GM04503 (cell line): Measurements from ENCODE around the gene LIMS2.

Experiments used
- DNase-seq: peaks from one replicate; pipeline ENCODE4 v3.0.0-alpha.2; 2012; ENCODE audit warnings: low read depth

The LIMS2 gene

DNA sequence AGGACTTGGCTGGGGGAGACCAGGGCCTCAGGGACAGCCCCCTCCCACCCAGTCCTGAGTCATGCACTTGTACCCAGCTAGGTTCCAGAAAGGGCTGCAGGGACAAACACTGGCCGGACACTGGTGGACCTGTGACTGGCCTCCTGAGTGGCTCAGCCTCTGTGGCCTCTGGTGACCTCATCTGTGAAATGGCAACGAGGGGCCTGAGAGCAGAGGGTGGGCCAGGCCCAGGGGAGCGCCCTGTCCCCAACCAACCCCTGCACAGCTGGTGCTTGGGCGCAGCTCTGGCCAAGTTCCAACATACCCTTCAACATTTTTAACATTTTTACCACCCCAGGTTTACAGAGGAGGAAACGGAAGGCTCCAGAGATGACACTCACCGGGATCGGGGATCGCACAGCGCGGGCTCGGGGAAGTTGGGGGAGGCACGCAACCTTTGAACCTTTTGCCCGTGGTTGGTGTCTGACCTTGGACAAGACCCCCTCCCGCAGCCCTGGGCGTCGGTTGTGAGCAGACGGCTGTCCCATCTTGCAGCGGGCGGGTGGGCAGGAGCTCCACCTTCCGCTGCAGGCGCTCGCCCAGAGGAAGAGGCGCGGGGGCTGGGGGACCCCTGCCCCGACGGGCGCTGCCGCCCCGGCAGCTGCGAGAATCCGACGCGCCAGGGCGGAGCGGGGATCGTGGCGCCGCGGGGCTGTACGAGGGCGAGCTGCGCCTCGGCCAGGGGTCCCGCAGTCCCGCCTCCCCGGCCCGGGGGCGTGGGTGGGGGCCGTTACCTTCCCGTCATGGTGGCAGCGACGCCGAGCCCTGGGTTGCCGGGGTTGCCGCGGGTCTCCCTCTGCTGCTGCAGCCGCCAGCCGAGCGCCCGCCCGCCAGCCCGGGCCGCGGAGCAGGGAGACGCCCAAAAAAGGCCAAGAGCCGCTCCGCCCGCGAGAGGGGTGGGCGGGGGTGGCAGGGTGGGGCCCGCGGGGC, 805 bp downstream of the LIMS2 start:
- no peak for DNase-seq

DNA sequence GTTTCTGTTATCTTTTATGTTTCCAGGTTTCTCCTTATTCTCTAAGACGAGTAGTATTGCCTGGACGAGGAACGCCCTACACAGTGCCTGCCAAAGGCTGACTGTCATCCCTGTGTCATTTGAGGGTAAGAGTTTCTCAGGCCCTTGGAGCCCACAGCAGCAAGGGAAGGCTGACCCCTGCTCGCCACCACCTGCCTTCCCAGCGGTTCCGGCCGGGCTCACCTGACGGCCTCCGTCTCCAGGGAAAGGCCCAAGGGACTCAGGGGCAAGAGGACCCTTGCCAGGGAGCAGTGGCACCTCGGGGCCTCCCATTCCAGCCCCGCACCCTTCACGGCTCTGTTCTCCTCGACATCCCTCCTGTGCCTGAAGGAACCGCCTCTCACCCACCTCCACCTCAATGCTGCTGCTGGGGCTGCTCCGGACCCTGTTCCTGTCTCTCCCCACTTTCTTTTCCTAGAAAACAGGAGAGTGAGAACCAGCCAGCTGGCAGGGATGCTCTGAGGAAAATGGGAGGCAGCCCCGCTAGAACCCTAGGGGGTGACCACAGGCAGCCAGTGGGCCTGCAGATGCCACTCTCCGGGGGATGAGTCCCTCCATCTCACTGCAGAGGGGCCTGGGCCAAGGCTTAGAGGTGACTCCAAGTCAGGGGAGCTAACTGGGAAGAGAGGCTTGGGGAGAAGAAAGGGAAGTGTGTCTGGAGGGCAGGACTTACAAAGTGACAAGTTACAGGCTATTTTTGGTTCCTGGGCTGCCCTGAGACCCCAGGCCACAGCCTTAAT, 1.9 kb downstream of the LIMS2 start:
- no peak for DNase-seq

DNA sequence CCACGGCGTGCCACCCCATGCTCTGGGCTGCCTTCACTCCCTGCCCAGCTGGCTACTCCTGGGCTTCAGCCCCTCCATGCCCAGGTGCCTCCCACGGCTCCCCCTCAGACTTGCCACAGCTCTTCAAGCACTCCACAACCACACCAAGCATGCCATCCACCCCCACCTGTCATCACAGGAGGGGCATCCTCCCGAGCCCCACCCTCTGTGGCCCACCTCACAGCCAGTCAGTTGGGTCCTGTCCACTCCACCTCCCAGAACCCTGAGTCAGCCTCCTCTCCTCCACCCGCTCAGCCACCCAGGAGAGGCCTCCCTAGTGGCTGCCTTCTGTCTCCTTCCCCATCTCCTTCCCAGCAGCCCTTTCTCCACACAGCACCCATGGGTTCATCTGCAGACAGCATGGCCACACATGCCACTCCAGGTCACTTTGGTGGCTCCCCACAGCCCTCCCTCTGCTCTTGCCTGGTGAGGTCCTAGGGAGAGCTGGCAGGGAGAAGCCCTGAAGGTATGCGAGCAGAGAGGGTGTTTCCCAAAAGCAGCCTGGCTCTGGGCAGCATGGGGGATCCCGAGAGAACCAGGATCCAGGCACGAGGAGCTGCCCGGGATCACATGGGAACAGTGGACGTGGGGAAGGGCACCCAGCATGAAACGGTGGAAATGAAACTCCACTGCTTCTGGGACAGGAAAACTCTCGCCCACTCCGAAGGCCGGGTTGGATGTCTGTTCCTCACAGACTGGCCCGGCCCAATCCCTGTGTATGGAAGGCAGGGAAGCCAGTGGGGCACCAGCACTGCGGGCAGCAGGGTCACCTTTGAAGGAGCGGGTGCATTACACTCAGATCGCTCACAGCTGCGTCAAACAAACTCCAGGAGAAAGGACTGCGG, 2.7 kb downstream of the LIMS2 start:
- no peak for DNase-seq

DNA sequence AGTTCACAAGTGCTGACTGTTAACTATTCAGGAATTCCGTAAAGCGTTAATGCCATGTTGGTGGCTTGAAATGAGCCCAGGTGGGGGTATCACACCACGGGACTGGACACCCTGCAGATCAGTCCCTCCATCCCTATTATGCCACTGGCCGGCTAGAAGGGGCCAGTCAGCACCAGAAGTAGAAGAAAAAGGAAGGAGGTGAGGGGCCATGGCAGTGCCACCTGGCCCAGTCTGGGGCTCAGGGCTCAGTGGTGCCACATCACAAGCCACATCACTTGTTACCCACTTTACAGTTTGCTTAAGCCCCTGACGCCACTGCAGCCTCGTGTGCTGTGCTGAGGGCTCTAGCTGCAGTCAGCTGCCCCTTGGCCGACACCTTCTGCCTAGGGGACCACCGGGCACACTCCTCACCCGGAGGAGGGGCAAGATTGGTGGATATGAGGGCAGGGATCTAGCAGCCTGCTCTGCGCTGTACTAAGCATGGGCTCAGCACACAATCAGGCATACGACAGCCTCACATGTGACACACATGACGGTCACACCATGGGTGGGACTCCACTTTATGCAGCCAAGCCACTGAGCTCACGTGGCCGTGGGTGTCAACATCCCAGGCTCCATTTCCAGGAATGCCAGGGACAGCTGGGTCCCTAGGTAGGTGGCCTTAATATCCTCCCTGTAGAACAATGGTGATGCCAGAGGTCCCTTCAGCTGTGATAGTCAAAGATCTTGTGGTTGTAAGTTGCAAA, 3.6 kb downstream of the LIMS2 start:
- DNase-seq = no peak

DNA sequence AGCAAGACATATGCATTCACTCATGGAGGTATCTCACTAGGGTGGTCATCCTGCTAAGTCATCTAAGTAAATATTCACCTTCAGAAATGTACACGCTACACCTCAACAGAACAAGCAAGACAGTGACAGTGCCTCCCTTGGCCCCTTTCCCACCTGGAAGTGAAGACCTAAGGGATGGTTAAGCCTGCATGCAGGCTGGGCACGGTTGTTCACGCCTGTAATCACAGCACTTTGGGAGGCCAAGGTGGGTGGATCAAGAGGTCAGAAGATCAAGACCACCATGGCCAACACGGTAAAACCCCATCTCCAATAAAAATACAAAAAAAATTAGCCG, 4.4 kb downstream of the LIMS2 start:
- no peak for DNase-seq

DNA sequence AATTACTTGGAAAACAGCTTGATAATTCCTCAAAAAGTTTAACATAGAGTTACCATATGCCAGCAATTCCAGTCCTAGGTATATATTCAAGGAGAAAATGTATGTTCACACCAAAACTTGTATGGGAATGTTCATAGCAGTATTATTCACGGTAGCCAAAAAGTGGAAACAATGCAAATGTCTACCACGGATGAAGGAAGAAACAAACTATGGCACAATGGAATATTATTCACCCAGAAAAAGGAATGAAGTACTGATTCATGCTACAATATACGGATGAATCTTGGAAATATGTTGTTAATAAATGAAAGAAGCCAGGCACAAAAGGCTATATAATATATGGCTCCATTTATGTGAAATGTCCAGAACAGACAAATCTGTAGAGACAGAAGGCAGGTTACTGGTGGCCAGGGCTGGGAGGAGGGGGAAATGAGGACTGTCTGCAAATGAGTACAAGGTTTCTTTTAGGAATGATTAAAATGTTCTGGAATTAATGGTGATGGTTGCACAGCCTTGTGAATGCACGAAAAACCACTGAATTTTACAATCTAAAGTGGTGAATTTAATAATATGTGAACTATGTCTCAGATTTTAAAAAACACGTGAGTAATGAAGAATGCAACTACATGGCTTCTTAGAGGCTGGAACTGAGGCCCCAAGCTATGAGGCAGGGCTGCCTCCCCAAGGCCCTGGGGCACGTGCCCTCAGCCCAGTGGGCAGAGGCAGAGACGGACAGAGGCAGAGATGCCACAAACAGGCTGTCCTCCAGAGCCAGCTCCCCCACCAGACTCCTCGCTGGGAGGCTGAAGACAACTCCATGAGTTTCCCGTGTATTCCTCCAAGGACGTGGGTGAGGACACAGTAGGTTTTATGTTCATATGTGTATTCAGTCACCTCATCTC, 5.0 kb downstream of the LIMS2 start:
- DNase-seq = no peak

DNA sequence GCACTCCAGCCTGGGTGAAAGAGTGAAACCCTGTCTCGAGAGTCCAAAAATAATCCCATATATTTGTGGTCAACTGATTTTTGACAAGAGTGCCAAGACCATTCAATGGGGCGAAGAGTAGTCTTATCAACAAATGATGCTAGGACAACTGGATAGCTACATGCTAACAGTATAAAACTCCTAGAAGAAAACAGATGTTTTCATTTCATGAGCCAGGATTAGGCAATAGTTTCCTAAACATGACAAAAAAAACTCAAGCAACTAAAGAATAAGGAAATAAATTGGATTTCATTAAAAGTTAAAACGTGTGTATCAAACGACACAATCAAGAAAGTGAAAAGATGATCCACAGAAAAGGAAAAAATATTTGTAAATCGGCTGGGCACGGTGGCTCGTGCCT, 6.3 kb downstream of the LIMS2 start:
- no peak for DNase-seq

DNA sequence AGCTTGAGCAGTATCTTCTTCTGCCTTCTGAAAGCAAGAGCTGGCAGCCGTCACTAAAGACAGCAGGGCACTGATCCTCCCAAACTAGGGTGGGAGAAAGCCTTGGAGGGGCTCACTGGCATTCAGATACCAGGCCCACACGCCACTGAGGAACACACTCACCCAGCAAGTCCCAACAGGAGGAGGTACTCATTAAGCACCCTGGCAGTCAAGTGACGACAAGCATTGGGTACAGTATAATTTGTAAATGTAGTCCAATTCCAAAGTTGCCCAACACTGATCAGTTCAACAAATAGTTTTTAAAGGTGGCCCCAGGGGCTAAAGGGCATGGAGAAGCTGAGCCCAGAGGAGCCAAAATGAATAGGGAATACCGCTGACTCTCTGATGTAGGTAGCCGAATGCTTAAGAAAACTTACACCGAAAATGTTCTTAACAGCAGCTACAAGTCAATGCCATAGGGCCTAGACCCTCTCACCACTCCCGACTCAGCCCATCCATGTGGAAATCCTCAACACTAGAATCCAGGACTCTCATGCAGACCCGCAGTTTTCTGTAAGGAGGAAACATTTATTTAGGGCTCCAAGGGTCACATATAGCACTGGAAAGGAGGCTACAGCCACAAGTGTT, 9.9 kb downstream of the LIMS2 start:
- no peak for DNase-seq

DNA sequence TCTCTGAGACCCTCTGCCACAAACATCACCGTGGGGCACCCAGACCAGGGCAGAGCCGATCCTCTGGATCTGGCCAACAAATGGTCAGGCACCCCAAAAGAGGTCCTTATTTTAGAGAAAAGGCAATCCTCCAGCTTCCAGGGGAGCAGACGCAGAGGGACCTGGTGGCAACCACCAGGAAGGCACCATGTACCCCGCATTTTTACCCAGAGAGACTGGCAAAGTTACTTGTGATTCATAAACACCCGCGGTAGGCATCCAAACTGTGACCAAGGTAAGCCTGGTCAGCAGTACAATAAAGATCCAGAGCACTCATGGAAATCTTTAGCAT, 10.5 kb downstream of the LIMS2 start:
- DNase-seq = no peak

DNA sequence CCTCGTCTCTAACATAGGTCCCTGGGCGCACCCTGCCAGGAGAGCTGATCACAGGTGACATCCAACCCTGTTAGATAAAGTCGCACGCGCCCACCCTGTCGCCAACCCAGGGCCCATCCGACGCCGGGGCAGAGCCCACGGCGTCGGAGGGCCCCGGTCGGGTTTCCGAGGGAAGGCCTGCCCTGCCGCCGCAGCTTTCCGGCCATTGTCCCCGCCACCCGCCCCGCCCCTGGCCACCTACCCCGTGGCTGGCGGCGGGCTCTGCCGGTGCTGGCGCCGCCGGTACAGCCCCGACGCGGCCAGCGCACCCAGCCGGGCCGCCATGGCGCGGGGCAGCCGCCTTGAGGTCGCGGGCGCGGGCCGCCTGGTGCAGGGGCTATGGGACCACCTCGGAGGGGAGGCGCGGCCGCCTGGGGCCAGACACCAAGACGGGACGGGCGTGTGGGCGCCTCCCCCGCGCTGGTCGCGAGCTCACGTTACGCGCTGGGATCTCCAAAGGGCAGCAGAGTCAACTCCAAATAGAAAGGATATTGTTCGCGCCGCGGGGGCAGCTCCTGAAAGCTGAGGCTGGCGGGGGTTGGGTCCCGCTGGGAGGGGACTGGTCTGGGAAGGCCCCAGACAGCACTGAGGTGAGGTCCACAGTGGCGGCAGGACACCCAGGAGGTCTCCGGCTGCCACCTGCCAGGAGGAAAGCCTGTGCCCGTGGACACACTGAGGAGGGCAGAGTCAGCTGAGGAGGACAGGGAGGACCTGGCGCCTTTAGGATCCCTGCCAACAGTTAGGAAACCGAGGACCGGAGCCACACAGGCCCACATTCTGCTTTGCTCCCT, 11.1 kb downstream of the LIMS2 start:
- DNase-seq = no peak

DNA sequence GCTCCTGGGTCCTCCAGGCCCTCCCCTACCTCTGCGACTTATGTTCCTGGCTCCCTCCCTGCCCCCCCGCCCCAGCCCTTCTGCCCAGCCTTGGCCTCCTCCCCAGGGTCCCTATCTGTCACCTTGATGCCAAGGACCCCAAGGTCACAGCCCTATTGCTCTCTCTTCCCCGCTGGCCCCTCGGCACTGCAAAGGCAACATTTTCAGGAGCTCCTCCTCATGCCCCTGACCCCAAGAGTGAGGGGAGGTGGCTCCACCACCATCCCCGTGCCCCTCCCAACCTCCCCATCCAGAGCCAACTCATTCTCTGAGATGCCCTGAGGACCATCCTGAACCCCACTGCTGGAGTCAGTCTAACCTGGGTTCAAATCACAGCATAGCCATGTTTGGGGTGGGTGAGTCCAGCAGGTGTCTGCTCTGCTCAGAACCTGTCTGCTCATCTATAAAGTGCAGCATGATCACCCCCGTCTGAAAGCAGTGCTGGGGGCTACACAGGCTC, 11.7 kb downstream of the LIMS2 start:
- no peak for DNase-seq

DNA sequence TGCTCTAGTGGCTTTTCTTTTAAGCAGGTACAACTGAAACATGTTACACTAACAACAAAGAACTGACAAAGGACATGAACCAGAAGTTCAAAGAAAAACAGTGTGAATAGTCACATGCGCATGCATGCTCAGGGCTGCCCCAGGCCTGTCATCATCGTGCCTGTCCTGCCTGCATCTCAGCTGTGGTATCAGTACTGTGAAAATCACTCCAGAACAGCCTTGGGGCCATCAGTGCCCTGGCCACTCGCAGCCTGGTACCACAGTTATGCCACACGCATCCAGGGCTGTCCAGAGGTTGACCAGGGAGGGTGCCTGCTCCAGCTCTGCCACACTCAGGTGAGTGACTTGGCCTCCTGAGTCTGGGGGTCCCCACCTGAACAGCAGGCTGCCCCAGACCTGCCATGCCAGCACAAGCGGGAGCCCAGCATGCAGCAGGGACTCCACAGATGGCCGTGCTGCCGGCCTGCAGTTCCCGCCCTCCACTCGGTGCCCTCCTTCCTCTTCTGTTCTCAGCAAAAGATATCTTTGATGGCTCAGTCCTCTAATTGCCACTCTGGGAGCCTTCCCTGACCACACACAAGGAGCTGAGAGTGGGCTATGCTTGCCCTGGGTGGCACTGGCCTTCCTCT, 12.3 kb downstream of the LIMS2 start:
- DNase-seq = no peak

DNA sequence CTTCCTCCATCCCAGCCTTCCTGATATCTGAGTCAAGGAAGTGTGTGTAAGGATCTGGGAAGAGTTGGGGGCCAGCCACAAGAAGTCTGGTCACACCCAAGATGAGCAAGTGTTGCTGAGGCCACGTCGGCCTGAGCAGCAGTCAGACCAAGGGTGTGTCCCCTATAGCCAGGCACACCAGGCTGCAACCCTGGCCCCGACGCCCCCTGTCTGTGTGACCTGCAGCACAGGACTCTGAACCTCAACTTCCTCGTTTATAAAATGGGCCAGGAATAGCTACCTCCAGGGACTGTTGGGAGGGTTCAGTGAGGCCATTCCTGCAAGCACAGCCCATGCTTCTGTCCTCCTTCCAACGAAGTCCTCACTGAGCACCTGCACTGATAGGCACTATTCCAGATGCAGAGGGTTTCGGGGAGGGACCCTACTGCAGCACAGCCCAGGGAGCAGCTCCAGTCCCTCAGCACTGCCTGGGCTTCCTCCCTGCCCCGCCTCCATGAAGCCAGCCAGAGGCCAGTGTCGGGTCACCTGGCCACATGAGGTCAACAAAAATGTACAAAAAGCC, 13.3 kb downstream of the LIMS2 start:
- no peak for DNase-seq

DNA sequence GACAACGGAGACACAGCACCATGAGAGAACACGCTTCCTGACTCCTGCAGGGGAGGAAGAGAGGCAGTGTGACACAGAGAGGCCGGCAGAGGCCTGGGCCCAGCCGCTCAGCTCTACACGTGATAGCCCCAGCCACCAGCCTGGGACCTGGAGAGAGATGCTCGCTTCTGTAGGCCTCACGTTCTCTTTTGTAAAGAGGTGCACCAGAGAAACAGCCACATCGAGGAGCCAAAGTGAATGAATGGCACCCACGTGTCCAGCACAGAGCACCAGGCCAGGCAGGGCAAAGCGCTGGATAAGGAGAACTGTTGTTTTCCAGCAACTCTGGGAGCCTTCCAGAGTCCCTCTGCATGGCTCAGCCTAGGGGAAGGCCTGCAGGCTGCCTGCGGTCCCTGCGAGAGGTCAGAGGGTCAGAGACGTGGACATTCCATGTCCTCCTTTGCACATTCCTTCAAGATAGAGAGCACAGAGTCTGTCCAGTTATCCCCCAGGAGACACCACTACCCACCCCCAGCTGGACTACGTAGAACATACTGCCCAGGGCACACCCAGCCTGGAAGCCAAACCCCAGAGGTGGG, 14.2 kb downstream of the LIMS2 start:
- no peak for DNase-seq

DNA sequence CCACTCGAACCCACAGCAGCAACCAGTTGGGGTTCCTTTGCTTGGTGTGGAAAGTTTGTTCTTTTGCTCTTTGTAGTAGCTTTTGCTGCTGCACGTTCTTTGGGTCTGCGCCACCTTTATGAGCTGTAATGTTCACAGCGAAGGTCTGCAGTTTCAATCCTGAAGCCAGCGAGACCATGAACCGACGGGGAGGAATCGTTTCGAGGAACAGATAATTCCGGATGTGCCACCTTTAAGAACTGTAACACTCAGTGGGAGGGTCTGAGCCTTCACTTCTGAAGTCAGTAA, 15.1 kb downstream of the LIMS2 start:
- DNase-seq = no peak

DNA sequence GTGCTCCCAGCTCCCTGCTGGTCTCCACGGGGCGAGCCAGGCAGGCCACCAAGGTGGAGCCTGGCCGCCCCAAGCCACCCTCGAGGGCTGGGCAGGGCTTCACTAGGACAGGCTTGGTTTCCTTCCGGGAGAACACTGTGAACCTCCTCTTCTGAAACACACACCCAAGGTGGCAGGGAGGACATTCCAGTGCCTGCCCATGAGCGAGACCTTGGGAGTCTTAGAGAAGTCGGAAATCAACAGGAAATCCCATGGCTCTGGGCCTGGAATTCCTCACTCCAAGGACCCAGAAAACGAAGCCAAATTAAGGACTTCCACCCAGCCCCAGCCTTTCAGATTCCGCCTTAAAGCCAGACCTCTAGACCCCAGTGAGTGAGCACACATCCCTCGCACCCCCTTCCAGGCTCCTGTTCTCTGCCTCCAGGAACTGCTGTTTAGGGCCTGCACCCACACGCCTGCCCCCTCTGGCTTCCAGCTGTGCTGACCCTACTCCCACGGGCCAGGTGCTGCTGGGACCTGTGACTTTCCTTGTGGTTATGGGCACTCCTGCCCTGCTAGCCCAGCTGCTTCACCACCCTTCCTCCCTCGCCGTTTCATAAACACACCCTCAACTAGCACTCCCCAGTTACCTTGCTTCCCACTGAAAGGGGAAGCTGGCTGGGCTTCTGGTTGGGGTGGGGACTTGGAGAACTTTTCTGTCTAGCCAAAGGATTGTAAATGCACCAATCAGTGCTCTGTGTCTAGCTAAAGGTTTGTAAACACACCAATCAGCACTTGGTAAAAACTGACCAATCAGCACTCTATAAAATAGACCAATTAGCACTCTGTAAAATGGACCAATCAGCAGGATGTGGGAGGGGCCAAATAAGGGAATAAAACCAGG, 15.7 kb downstream of the LIMS2 start:
- no peak for DNase-seq
